Daoy (cell line): Measurements from ENCODE around the gene USP17L12. TPM values are rescaled to one million over a fixed set of nuclear protein-coding genes. Genes with fewer than 3 reads are reported as not detected.
"Not testable (repeated sequence)": the region's sequence is repeated elsewhere in the genome, so short reads cannot be mapped to it uniquely, and the experiment has no call there.

Experiments
- DNase-seq: peaks from one replicate; pipeline ENCODE4 v3.0.0-alpha.2; 2015; ENCODE audit warnings: low read depth
- total RNA-seq: library from RNA; depleted of rRNA; stranded (reverse); fragments of >200 nt; shearing (Covaris generic); gene quantifications from 2 replicates; pipeline ENCODE4 v1.2.3, GENCODE V29; 2014; rRNA removed

USP17L12 gene
- total RNA-seq, result not detected in 2 replicates

- not testable (repeated sequence) for DNase-seq
Measured at GRCh38 chr4:9219852-9220251, at the start of gene USP17L12. TSS of gene USP17L12 (plus strand) at chr4:9220152. CDS start at chr4:9220152, 0 bp downstream.

GRCh38 chr4:9210357-9210756 is 9.6 kb upstream of the USP17L12 start, which contains the start of gene USP17L10:
TSS of gene USP17L10 (plus strand) at chr4:9210657. CDS start at chr4:9210657, 0 bp downstream.
- not testable (repeated sequence) for DNase-seq

- DNase-seq, result not testable (repeated sequence)
Measured at GRCh38 chr4:9214701-9215100, 5.3 kb upstream of the USP17L12 start.

GRCh38 chr4:9215105-9215504 is 4.8 kb upstream of the USP17L12 start, which contains the start of gene USP17L11:
TSS of gene USP17L11 (plus strand) at chr4:9215405. CDS start at chr4:9215405, 0 bp downstream.
- not testable (repeated sequence) for DNase-seq

- DNase-seq, result not testable (repeated sequence)
Measured at GRCh38 chr4:9224596-9224995, 4.6 kb downstream of the USP17L12 start, which contains the start of gene USP17L13. TSS of gene USP17L13 (plus strand) at chr4:9224896. CDS start at chr4:9224896, 0 bp downstream.

GRCh38 chr4:9230249-9230648 is 10.3 kb downstream of the USP17L12 start:
- DNase-seq, result not testable (repeated sequence)

GRCh38 chr4:9234085-9234484 is 14.1 kb downstream of the USP17L12 start, which contains the start of gene USP17L15:
TSS of gene USP17L15 (plus strand) at chr4:9234385. CDS start at chr4:9234385, 0 bp downstream.
- not testable (repeated sequence) for DNase-seq

- peak; percentile 1 for DNase-seq
Measured at GRCh38 chr4:9238461-9238860, 18.5 kb downstream of the USP17L12 start.

- DNase-seq, result not testable (repeated sequence)
Measured at GRCh38 chr4:9243579-9243978, 23.6 kb downstream of the USP17L12 start, which contains the start of gene USP17L17. TSS of gene USP17L17 (plus strand) at chr4:9243879. CDS start at chr4:9243879, 0 bp downstream.

- DNase-seq, result peak; percentile 2
Measured at GRCh38 chr4:9247953-9248680, 28.2 kb downstream of the USP17L12 start, which contains the start of gene USP17L18. TSS of gene USP17L18 (plus strand) at chr4:9248630. CDS start at chr4:9248630, 0 bp downstream.

- DNase-seq, result not testable (repeated sequence)
Measured at GRCh38 chr4:9253078-9253477, 33.1 kb downstream of the USP17L12 start, which contains the start of gene USP17L19. TSS of gene USP17L19 (plus strand) at chr4:9253378. CDS start at chr4:9253378, 0 bp downstream.

- not testable (repeated sequence) for DNase-seq
Measured at GRCh38 chr4:9257824-9258223, 37.9 kb downstream of the USP17L12 start, which contains the start of gene USP17L20. TSS of gene USP17L20 (plus strand) at chr4:9258124. CDS start at chr4:9258124, 0 bp downstream.

- DNase-seq, result not testable (repeated sequence)
Measured at GRCh38 chr4:9262572-9262971, 42.6 kb downstream of the USP17L12 start, which contains the start of gene USP17L21. TSS of gene USP17L21 (plus strand) at chr4:9262872. CDS start at chr4:9262872, 0 bp downstream.

GRCh38 chr4:9267319-9267718 is 47.4 kb downstream of the USP17L12 start, which contains the start of gene USP17L22:
TSS of gene USP17L22 (plus strand) at chr4:9267619. CDS start at chr4:9267619, 0 bp downstream.
- not testable (repeated sequence) for DNase-seq

Other genes starting within 250 kb of the USP17L12 start
- not detected in 2 replicates for gene FAM90A26, start 49.7 kb upstream of the USP17L12 start, total RNA-seq
- gene USP17L10, start 9.5 kb upstream of the USP17L12 start, total RNA-seq, result not detected in 2 replicates
- gene USP17L11, start 4.7 kb upstream of the USP17L12 start, total RNA-seq, result not detected in 2 replicates
- not detected in 2 replicates for gene USP17L13, start 4.7 kb downstream of the USP17L12 start, total RNA-seq
- gene USP17L15, start 14.2 kb downstream of the USP17L12 start, total RNA-seq, result 0.34 TPM in 1 of 2 replicates, not detected in the other
- not detected in 2 replicates for gene USP17L17, start 23.7 kb downstream of the USP17L12 start, total RNA-seq
- gene USP17L18, start 28.5 kb downstream of the USP17L12 start, total RNA-seq, result not detected in 2 replicates
- gene USP17L19, start 33.2 kb downstream of the USP17L12 start, total RNA-seq, result not detected in 2 replicates
- gene USP17L20, start 38.0 kb downstream of the USP17L12 start, total RNA-seq, result not detected in 2 replicates
- not detected in 2 replicates for gene USP17L21, start 42.7 kb downstream of the USP17L12 start, total RNA-seq
- not detected in 2 replicates for gene USP17L22, start 47.5 kb downstream of the USP17L12 start, total RNA-seq
- gene USP17L24, start 105.0 kb downstream of the USP17L12 start, total RNA-seq, result not detected in 2 replicates
- gene USP17L25, start 109.8 kb downstream of the USP17L12 start, total RNA-seq, result not detected in 2 replicates
- not detected in 2 replicates for gene USP17L26, start 114.5 kb downstream of the USP17L12 start, total RNA-seq
- not detected in 2 replicates for gene USP17L5, start 119.3 kb downstream of the USP17L12 start, total RNA-seq
- gene USP17L27, start 124.0 kb downstream of the USP17L12 start, total RNA-seq, result not detected in 2 replicates
- not detected in 2 replicates for gene USP17L28, start 128.7 kb downstream of the USP17L12 start, total RNA-seq
- gene USP17L29, start 133.5 kb downstream of the USP17L12 start, total RNA-seq, result not detected in 2 replicates
- gene USP17L30, start 143.0 kb downstream of the USP17L12 start, total RNA-seq, result not detected in 2 replicates
- not detected in 2 replicates for gene DEFB131A, start 224.3 kb downstream of the USP17L12 start, total RNA-seq